GM15510 (cell line): ENCODE data around the gene EIF3L.

Source experiments
- POLR2A ChIP-seq: IDR thresholded peaks from 3 replicates; pipeline ENCODE4 v1.6.1; 2011; ENCODE audit warnings: borderline replicate concordance; ENCODE audit not compliant: insufficient read length; ENCODE audit errors: extremely low read depth

Gene EIF3L

DNA sequence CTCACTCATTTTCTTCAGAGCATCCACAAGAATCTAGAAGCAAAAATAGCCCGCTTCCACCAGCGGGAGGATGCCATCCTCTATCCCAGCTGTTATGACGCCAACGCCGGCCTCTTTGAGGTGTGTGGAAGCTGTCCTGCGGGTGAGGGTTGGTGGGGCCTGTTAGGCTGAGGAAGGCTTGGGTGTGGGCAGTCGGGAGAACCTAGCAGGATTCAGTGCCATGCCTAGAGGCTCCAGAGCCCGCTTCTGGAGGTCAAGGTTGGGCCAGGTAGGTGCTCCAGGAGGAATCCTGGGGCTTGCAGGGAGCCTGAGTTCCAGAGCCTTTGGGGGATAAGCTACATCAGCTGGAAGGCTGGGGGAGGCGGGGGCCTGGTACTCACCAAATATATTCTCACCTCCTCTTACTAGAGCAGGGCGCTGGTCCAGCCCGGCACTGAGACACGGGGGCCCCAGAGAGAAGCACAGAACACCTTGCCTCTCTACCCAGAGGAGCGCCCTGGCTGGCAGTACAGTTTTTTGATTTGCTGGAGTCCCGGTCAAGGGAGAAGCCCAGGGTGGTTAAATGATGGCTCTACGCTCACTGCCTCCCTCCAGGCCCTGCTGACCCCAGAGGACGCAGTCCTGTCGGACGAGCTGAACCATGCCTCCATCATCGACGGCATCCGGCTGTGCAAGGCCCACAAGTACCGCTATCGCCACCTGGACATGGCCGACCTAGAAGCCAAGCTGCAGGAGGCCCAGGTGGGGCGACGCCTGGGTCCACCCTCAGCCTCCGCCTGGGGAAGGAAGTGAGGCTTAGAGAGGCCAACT lies 36.1 kb upstream of the EIF3L start:
- TF ChIP-seq POLR2A, result no peak

DNA sequence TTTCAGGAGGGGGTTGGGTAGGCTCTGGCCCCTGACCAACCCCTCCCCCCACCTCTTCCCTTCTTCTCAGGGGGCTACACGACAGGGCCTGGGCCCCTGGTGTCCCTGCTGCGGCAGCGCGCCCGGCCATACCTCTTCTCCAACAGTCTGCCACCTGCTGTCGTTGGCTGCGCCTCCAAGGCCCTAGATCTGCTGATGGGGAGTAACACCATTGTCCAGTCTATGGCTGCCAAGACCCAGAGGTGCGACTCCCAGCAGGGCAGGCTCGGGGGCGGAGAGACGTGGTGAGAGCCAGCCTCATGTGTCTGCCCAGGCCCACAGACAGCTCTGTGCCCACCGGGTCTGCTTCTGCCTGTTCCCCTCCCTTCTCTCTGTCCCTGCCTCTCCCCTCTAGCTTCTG lies 33.6 kb upstream of the EIF3L start:
- no peak for TF ChIP-seq POLR2A

DNA sequence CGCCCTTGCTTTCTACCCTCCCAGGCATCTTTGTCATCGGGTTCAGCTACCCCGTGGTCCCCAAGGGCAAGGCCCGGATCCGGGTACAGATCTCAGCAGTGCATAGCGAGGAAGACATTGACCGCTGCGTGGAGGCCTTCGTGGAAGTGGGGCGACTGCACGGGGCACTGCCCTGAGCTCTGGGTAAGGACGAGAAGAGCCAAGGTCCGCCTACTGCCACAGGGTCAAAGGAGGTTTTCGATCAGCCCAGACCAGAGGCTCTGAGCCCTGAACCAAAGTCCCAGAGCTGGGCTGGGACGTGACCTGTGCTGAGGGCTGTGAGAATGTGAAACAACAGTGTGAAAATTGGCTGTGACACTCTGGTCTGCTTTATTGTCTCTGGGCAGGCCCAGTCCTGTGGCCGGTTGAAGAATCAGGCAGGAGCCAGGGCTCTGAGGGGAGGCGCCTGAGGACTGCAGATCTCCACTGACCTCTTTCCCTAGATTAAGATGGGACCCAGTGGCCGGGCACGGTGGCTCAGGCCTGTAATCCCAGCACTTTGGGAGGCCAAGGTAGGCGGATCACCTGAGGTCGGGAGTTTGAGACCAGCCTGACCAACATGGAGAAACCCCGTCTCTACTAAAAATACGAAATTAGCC lies 32.6 kb upstream of the EIF3L start:
- TF ChIP-seq POLR2A, result no peak

DNA sequence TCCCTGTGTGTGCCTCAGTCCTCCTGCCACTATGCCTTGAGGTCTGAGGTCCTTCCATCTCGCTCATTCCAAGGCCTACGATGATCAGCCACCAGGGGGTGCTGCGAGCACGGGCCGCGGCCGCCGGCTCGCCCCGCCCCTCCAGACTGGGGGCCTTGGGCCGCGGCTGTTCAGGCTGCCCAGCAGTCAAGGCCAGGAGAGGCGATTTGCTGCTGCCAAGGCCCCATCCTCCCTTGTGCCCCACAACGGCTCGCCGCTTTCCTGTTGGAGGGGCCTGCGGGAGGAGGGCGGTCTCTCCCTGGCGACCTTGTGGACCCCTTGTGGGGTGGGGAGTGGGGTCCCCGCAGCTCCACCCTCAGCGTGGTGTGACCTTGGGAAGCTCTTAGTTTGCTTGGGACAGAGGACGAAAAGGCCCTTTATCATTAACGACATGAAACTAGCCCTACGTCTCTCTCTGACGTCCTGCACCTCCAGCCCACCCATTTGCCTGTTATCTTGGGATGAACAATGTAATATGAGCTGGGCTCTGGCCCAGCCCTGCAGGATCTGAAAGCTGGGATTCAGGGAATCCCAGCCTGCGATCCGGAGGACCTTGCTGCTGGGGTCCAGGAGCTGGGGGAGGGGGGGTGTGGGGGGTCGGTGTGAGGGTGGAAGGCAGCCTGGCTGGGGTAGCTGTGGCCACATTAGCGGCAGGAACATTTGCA lies 31.4 kb upstream of the EIF3L start:
- TF ChIP-seq POLR2A, result no peak

DNA sequence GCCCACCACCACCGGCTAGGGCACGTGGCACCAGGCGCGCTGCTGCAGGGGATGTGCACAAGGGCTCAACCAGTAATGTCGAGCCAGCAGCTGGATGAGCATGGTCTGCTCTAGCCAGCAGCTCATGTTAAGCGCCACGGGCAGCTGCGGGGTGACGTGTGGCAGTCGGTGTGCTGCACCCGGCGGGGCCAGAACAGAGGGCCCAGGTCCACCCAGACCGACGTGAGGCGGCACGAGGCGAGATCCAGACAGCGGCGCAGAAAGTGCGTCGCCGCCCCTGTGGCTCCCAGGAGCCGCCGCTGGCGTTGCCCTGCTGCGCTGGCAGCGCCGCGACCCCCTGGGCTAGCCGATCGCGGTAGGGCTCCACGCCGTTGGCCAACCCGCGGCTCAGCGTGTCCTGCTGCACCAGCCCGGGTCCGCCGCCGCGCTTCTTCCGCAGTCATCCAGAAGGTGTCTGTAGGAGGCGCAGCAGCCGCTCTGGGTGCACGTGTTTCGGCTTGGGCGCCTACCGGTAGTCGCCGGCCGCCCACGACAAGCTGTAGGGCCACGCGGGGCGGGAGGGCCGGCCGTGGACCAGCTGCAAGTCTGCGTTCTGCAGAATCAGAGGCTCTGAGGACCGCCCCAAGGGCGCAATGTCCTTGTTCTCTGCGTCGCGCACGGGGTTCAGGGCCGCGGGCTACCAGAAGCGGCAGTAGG lies 30.7 kb upstream of the EIF3L start:
- TF ChIP-seq POLR2A, result no peak

DNA sequence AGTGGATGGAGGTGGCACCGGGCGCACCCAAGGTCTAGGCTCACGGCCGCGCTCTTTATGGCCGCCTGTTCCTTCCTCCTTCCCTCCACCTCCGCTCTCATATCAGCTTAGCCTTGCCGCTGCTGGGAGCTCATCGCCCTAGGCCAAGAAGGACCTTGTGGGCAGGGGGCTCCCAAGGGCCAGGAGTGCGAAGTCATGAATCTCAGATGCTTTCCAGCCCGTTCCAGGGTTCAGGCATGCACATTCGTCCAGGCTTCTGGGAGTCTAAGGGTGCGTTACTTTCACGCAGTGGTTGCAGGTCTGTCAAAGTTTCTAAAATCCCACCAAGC lies 30.1 kb upstream of the EIF3L start:
- no peak for TF ChIP-seq POLR2A

DNA sequence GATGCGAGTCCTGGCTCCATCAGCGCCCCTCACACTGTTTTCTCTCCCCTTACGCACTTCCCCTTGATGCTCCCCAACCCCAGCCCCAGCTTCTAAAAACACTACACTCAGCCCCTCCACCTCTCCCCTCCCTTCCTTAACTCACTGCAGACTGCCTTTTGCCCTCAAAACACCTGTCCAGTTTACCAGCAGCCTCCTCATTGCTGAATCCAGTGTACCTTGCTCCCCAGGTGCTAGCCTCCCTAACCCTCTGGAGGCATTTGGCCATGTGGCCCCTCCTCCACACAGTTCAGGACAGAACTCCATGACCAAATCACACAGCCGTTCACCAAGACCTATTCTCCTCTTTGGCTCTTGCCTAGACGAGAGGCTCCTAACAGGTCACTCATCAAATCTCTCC lies 28.9 kb upstream of the EIF3L start:
- TF ChIP-seq POLR2A, result no peak

DNA sequence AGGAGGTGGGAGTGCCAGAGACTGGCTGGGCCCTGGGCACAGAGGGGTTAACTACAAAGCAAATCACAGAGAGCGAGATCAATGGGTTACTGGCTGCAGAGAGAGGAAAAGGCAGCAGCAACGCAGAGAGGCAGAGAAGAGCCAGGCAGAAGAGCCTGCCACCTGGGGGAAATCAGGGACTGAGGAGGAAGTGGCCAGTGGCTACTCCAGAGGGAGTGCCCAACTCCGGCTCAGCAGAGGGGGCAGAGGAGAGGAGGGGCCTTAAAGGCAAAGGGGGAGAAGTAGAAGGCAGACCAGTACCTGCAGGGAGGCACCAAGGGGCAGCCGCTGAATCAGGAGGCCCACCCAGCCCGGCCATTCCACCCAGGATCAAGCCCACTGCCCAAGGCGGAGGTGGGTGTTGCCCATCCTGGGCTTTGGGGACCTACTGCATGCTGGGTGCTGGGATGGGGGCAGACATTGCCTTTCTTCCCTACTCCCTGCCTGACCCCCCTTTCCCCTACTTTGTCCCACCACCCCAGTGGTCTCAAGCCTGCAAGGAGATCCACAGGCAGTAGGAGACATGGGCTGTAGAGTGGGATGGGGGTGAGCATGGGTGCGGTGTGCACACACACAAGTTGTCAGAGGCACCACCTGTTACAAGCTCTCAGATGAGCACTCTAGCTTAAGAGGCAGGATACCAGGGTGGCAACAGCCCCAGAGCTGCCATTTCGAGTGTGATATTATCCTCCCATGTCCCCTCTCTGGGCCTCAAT lies 27.0 kb upstream of the EIF3L start:
- TF ChIP-seq POLR2A, result no peak

DNA sequence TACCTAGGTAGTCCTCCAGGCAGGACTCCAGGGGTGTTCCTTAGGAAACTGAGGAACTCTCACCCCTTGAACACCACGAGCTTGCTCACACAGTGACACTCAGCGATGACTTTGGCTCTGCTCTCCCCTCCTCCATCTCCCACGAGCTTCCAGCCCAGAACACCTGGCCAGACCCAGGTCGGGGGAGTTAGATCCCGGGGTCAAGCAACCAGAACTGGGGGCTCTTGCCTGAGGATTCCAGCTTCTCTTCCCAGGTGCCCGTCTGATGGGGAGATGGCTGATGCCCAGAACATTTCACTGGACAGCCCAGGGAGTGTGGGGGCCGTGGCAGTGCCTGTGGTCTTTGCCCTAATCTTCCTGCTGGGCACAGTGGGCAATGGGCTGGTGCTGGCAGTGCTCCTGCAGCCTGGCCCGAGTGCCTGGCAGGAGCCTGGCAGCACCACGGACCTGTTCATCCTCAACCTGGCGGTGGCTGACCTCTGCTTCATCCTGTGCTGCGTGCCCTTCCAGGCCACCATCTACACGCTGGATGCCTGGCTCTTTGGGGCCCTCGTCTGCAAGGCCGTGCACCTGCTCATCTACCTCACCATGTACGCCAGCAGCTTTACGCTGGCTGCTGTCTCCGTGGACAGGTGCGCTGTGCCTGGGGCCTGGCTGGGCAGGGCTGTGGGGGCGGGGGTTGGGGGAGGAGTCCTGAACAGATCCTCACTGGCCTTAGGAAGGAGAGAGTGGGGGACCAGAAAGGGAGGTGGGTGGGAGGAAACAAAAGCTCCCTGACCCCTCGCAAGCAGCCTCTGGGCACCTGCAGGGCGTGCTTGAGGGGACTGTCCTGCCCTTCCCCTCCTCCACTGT lies 25.9 kb upstream of the EIF3L start, which contains the start of gene GALR3:
TSS of gene GALR3 (plus strand) at position 249 of the 852 bp plus-strand sequence. CDS start at position 274, 25 bp downstream.
- TF ChIP-seq POLR2A, result no peak

DNA sequence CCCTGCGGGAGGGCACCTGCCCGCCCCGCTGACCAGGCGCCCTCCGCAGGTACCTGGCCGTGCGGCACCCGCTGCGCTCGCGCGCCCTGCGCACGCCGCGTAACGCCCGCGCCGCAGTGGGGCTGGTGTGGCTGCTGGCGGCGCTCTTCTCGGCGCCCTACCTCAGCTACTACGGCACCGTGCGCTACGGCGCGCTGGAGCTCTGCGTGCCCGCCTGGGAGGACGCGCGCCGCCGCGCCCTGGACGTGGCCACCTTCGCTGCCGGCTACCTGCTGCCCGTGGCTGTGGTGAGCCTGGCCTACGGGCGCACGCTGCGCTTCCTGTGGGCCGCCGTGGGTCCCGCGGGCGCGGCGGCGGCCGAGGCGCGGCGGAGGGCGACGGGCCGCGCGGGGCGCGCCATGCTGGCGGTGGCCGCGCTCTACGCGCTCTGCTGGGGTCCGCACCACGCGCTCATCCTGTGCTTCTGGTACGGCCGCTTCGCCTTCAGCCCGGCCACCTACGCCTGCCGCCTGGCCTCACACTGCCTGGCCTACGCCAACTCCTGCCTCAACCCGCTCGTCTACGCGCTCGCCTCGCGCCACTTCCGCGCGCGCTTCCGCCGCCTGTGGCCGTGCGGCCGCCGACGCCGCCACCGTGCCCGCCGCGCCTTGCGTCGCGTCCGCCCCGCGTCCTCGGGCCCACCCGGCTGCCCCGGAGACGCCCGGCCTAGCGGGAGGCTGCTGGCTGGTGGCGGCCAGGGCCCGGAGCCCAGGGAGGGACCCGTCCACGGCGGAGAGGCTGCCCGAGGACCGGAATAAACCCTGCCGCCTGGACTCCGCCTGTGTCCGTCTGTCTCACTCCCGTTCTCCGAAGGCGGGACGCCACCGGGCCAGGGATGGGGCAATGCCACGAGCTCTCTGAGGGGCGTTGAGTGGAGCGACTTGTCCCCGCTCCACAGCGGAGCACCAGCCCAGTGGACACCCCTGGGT lies 24.3 kb upstream of the EIF3L start:
- no peak for TF ChIP-seq POLR2A

DNA sequence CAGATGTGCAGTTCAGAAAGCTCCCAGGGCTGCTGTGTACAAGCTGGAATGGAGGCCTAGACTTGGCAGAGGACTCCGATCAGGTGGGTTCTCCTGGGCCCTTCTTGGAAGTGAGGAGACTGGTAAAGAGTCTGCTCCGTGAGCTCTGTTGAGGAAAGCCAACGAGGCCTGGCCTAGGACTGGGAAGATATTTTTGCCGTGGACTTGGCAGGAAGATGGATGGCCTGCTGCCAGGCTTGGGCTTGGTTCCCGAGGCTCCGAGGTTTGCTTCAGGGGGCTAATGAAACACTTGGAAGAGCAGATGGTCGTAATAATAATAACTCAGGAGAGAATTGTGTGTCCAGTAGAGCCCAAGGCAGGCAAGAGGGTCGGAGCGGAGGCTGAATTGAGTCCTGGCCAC lies 22.2 kb upstream of the EIF3L start:
- TF ChIP-seq POLR2A, result no peak

DNA sequence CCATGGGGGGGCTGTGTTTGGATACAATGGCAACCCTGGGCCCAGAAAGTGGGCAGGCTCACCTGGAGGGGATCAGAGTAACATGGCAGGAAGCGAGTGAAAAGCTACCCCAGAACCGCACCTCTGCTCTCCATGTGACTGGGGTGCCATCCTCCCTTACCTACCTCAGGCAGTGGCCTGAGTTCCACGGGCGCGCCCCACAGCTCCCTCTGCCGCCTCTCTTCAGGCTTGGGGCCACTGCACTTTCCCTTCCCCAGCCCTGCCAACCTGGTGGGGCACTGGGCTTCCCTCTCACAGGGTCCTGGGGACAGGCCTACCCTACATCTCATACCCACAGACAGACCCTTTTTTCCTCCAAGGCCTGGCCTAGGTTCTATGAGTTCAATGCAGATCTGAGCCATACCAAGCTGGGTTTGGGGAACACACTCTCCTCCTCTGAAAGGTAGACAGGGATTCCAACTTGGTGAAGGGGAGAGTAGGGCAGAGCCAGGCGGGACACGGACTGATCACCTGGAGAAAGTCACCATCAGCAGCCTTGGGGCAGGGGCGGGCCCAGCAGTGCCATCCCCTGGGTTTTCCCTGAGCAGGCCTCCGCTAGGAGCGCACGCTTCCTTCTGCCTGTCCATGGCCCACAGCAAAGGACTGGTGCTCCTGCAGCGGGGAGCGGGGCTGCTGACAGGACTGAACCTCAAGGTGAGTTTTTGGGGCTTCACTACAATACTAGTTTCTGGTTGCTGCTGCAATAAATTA lies 19.0 kb upstream of the EIF3L start:
- TF ChIP-seq POLR2A, result no peak

DNA sequence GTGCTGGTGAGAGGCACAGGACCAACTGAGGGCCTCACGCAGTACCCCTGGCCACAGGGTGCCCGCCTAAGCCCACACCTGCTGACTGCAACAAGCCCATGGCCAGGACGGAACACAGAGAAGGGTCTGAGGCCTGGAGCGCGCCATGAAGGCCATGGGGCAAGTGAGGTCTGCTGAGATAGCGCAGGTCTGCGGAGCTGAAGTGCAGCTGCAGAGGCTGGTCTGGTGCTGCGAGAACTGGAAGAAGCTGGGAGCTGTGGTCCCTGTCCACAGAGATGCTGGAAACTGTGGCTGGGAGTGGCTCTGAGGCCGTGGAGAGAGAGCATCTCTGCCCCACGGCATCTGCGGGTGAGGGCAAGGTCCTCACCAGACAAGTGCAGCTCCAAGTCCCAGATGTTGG lies 17.7 kb upstream of the EIF3L start:
- no peak for TF ChIP-seq POLR2A
